ENCODE measurements around the gene MS4A12.

The MS4A12 gene

DNA sequence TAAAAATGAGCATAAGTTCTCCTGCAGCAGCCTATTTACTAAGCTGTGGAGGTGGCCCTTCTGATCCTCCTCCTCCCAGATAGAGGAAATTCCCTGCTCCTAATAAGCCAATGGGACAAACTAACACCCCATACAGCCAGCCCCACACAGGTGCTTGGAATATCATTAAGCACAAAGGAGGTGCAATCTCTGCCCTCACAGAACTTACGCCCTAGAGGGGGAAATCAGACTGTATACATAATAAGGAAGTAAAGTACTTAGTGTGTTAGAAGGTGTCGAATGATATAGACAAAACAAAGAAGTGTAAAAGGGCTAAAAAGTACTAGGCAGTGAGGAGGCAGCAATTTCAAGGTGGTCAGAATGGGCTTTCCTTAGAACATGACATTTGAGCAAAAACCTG is 5.8 kb downstream of the MS4A12 start (continued):
- TF ChIP-seq CSDC2 (CRISPR knock-in tag; IDR thresholded peaks at IDR 0.05) = no peak
- no peak for TF ChIP-seq TCF4 (CRISPR knock-in tag; IDR thresholded peaks at IDR 0.05; ENCODE audit: borderline replicate concordance)

DNA sequence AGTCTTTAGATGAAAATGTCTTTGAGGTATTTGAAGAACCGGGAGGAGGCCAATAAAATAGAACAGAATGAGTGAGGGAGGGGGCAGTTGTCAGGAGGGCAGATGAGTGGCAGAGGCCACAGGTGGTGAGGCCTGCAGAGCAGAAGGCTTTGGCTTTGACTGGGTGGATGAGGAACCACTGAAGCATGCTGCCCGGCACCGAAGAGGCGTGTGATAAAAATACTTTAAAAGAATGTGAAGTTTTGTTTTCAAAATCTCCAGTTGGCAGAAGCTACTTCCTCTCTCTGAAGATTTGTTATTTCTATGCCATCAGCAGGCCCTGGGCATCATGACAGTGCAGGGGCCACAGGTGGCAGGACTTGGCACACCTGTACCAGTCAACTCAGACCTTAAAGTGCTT is 6.3 kb downstream of the MS4A12 start:
- no peak for ATAC-seq
- TF ChIP-seq ZFP3 (CRISPR knock-in tag; IDR thresholded peaks at IDR 0.05) (no peak), ZNF565 (CRISPR knock-in tag; conservative IDR thresholded peaks at IDR 0.05; ENCODE audit: low read depth) (no peak), ZNF70 (CRISPR knock-in tag; IDR thresholded peaks at IDR 0.05) (no peak), TOX (CRISPR knock-in tag; IDR thresholded peaks at IDR 0.05; ENCODE audit: borderline replicate concordance) (no peak), PPARA (CRISPR knock-in tag; IDR thresholded peaks at IDR 0.05; ENCODE audit: borderline replicate concordance) (no peak), SNAI2 (CRISPR knock-in tag; IDR thresholded peaks at IDR 0.05) (no peak), BACH2 (CRISPR knock-in tag; IDR thresholded peaks at IDR 0.05; ENCODE audit: borderline replicate concordance) (no peak)
- TF ChIP-seq, protein P1, sequence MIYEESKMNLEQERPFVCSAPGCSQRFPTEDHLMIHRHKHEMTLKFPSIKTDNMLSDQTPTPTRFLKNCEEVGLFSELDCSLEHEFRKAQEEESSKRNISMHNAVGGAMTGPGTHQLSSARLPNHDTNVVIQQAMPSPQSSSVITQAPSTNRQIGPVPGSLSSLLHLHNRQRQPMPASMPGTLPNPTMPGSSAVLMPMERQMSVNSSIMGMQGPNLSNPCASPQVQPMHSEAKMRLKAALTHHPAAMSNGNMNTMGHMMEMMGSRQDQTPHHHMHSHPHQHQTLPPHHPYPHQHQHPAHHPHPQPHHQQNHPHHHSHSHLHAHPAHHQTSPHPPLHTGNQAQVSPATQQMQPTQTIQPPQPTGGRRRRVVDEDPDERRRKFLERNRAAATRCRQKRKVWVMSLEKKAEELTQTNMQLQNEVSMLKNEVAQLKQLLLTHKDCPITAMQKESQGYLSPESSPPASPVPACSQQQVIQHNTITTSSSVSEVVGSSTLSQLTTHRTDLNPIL (CRISPR knock-in tag; IDR thresholded peaks at IDR 0.05; ENCODE audit: low read depth) = no peak

GRCh38 chr11:60500276-60500910 is 7.8 kb downstream of the MS4A12 start:
- no peak for ATAC-seq
- TF ChIP-seq GLIS3 (CRISPR knock-in tag; IDR thresholded peaks at IDR 0.05) (no peak), ESRRG (CRISPR knock-in tag; IDR thresholded peaks at IDR 0.05) (no peak), ZFP30 (CRISPR knock-in tag; IDR thresholded peaks at IDR 0.05) (no peak), RARB (CRISPR knock-in tag; IDR thresholded peaks at IDR 0.05) (no peak), TCF4 (CRISPR knock-in tag; IDR thresholded peaks at IDR 0.05; ENCODE audit: borderline replicate concordance) (no peak), ZNF70 (CRISPR knock-in tag; IDR thresholded peaks at IDR 0.05) (no peak), OSR1 (CRISPR knock-in tag; IDR thresholded peaks at IDR 0.05) (no peak), ZC3H10 (CRISPR knock-in tag; IDR thresholded peaks at IDR 0.05) (no peak), ZNF8 (CRISPR knock-in tag; IDR thresholded peaks at IDR 0.05) (no peak), TOX (CRISPR knock-in tag; IDR thresholded peaks at IDR 0.05; ENCODE audit: borderline replicate concordance) (no peak)
- TF ChIP-seq, protein P2, sequence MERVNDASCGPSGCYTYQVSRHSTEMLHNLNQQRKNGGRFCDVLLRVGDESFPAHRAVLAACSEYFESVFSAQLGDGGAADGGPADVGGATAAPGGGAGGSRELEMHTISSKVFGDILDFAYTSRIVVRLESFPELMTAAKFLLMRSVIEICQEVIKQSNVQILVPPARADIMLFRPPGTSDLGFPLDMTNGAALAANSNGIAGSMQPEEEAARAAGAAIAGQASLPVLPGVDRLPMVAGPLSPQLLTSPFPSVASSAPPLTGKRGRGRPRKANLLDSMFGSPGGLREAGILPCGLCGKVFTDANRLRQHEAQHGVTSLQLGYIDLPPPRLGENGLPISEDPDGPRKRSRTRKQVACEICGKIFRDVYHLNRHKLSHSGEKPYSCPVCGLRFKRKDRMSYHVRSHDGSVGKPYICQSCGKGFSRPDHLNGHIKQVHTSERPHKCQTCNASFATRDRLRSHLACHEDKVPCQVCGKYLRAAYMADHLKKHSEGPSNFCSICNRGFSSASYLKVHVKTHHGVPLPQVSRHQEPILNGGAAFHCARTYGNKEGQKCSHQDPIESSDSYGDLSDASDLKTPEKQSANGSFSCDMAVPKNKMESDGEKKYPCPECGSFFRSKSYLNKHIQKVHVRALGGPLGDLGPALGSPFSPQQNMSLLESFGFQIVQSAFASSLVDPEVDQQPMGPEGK (CRISPR knock-in tag; IDR thresholded peaks at IDR 0.05; ENCODE audit: borderline replicate concordance) = no peak
- TF ChIP-seq, protein P3, sequence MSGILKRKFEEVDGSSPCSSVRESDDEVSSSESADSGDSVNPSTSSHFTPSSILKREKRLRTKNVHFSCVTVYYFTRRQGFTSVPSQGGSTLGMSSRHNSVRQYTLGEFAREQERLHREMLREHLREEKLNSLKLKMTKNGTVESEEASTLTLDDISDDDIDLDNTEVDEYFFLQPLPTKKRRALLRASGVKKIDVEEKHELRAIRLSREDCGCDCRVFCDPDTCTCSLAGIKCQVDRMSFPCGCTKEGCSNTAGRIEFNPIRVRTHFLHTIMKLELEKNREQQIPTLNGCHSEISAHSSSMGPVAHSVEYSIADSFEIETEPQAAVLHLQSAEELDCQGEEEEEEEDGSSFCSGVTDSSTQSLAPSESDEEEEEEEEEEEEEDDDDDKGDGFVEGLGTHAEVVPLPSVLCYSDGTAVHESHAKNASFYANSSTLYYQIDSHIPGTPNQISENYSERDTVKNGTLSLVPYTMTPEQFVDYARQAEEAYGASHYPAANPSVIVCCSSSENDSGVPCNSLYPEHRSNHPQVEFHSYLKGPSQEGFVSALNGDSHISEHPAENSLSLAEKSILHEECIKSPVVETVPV (CRISPR knock-in tag; IDR thresholded peaks at IDR 0.05) = no peak

- TF ChIP-seq OSR1 (CRISPR knock-in tag; IDR thresholded peaks at IDR 0.05) (no peak), POU6F1 (CRISPR knock-in tag; IDR thresholded peaks at IDR 0.05; ENCODE audit: borderline replicate concordance, low read depth) (no peak), ARNTL (CRISPR knock-in tag; IDR thresholded peaks at IDR 0.05; ENCODE audit: borderline replicate concordance, low read depth) (no peak)
- TF ChIP-seq, protein P1 (CRISPR knock-in tag; IDR thresholded peaks at IDR 0.05; ENCODE audit: low read depth) = no peak
- no peak for ATAC-seq
These were observed 9.7 kb downstream of the MS4A12 start for GRCh38 chr11:60502221-60502775.

Measured in SK-N-SH treated with all-trans-retinoic acid at 6 μM for 48 hours (cell line).